ENCODE results near the gene NCK2. TPM values are rescaled to one million over a fixed set of nuclear protein-coding genes. Genes with fewer than 3 reads are reported as not detected.

The NCK2 gene
- total and polyA plus RNA-seq, 9 of the 15 experiments (the other 6 are each of a cell fraction or from before 2014, with no cell fraction given), result 0.90 to 27.9 (median 15.9) TPM

DNA sequence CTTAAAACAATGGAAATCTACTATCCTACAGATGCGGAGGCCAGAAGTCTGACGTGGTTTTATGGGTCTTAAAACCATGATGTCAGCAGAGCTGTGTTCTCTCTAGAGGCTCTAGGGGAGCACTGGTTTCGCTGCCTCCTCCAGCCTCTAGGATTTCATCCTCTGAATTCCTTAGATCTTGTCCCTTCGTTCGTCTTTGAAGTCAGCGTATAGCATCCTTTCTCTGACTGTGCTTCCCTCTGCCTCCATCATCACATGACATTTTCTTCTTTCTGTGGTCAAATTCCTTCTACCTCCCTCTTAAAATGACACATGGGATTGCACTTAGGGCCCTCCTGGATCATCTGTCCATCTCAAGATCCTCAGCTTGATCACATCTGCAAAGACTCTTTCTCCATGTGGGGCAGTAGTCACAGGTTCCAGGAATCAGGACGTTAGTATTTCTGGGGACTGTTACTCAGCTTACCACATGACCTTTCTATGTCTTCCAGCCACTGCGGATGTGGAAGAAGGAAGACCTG lies 22.7 kb upstream of the NCK2 start (continued):
- no peak for TF ChIP-seq ZSCAN32 (CRISPR knock-in tag; IDR thresholded peaks at IDR 0.05)
- TF ChIP-seq MYC (IDR thresholded peaks at IDR 0.05; ENCODE audit: low read depth, low read length), result peak; percentile 33; the same call in 1 of the 2 replicates
- no peak for TF ChIP-seq MYC (CRISPR knock-in tag; IDR thresholded peaks at IDR 0.05; ENCODE audit: borderline replicate concordance, low read depth)
- TF ChIP-seq CBX1 (IDR thresholded peaks at IDR 0.05; ENCODE audit: low read depth), result no peak
- TF ChIP-seq PHF8 (IDR thresholded peaks at IDR 0.05; ENCODE audit: borderline replicate concordance, low read length), result no peak
- 0 out of 2 replicates have a peak, but pooled peaks have one; percentile 17 for TF ChIP-seq SMAD4 (CRISPR knock-in tag; conservative IDR thresholded peaks at IDR 0.05)
- peak; percentile 60; the same call in 1 of the 2 replicates for TF ChIP-seq TOE1 (IDR thresholded peaks at IDR 0.05; ENCODE audit: borderline replicate concordance)
- TF ChIP-seq TOE1 (CRISPR knock-in tag; IDR thresholded peaks at IDR 0.05; ENCODE audit: borderline replicate concordance, low read depth), result no peak
- TF ChIP-seq, protein P1, sequence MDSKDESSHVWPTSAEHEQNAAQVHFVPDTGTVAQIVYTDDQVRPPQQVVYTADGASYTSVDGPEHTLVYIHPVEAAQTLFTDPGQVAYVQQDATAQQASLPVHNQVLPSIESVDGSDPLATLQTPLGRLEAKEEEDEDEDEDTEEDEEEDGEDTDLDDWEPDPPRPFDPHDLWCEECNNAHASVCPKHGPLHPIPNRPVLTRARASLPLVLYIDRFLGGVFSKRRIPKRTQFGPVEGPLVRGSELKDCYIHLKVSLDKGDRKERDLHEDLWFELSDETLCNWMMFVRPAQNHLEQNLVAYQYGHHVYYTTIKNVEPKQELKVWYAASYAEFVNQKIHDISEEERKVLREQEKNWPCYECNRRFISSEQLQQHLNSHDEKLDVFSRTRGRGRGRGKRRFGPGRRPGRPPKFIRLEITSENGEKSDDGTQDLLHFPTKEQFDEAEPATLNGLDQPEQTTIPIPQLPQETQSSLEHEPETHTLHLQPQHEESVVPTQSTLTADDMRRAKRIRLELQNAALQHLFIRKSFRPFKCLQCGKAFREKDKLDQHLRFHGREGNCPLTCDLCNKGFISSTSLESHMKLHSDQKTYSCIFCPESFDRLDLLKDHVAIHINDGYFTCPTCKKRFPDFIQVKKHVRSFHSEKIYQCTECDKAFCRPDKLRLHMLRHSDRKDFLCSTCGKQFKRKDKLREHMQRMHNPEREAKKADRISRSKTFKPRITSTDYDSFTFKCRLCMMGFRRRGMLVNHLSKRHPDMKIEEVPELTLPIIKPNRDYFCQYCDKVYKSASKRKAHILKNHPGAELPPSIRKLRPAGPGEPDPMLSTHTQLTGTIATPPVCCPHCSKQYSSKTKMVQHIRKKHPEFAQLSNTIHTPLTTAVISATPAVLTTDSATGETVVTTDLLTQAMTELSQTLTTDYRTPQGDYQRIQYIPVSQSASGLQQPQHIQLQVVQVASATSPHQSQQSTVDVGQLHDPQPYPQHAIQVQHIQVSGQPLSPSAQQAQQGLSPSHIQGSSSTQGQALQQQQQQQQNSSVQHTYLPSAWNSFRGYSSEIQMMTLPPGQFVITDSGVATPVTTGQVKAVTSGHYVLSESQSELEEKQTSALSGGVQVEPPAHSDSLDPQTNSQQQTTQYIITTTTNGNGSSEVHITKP (IDR thresholded peaks at IDR 0.05; ENCODE audit: partially characterized antibody), result peak; percentile 33
- no peak for TF ChIP-seq NR2C1 (IDR thresholded peaks at IDR 0.05)
- 0 out of 2 replicates have a peak, but pooled peaks have one; percentile 37 for TF ChIP-seq NR2C1 (tag; IDR thresholded peaks at IDR 0.05)
- peak; percentile 54; the same call in 1 of the 2 replicates for TF ChIP-seq JUN (IDR thresholded peaks at IDR 0.05; ENCODE audit: borderline replicate concordance, low read depth, low read length)
- TF ChIP-seq JUN (CRISPR knock-in tag; IDR thresholded peaks at IDR 0.05; ENCODE audit: borderline replicate concordance), result no peak
- peak; percentile 91 for TF ChIP-seq CTBP1 (IDR thresholded peaks at IDR 0.05; ENCODE audit: borderline replicate concordance)
- TF ChIP-seq CREB1 (IDR thresholded peaks at IDR 0.05), result no peak
- TF ChIP-seq CREB1 (CRISPR knock-in tag; IDR thresholded peaks at IDR 0.05), result no peak
- 0 out of 2 replicates have a peak, but pooled peaks have one; percentile 31 for TF ChIP-seq LEF1 (IDR thresholded peaks at IDR 0.05)
- TF ChIP-seq ZFX (CRISPR knock-in tag; IDR thresholded peaks at IDR 0.05), result no peak
- peak; percentile 83 for TF ChIP-seq ZFP36 (IDR thresholded peaks at IDR 0.05; ENCODE audit: low read depth, low read length, partially characterized antibody)
- TF ChIP-seq, protein P2, sequence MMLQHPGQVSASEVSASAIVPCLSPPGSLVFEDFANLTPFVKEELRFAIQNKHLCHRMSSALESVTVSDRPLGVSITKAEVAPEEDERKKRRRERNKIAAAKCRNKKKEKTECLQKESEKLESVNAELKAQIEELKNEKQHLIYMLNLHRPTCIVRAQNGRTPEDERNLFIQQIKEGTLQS (IDR thresholded peaks at IDR 0.05), result peak; percentile 41; the same call in 1 of the 2 replicates
- TF ChIP-seq, protein P2 (CRISPR knock-in tag; conservative IDR thresholded peaks at IDR 0.05), result no peak
- TF ChIP-seq, protein P3, sequence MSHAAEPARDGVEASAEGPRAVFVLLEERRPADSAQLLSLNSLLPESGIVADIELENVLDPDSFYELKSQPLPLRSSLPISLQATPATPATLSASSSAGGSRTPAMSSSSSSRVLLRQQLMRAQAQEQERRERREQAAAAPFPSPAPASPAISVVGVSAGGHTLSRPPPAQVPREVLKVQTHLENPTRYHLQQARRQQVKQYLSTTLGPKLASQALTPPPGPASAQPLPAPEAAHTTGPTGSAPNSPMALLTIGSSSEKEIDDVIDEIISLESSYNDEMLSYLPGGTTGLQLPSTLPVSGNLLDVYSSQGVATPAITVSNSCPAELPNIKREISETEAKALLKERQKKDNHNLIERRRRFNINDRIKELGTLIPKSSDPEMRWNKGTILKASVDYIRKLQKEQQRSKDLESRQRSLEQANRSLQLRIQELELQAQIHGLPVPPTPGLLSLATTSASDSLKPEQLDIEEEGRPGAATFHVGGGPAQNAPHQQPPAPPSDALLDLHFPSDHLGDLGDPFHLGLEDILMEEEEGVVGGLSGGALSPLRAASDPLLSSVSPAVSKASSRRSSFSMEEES (CRISPR knock-in tag; IDR thresholded peaks at IDR 0.05), result peak; percentile 57
- TF ChIP-seq KAT7 (CRISPR knock-in tag; IDR thresholded peaks at IDR 0.05; ENCODE audit: borderline replicate concordance), result no peak
- peak; percentile 62 for TF ChIP-seq MEIS2 (IDR thresholded peaks at IDR 0.05; ENCODE audit: partially characterized antibody)

All from K562 (cell line).